NT2/D1 (cell line): ENCODE results near the gene C1orf159.
"Not testable (repeated sequence)": the region's sequence is repeated elsewhere in the genome, so short reads cannot be mapped to it uniquely, and the experiment has no call there.

ENCODE experiments used
- DNase-seq: peaks from one replicate; pipeline ENCODE4 v3.0.0-alpha.2; 2011; ENCODE audit warnings: low read depth, low spot score
- H3K27me3 ChIP-seq: 2 replicates; pipeline ENCODE4 v1.6.0; 2011; ENCODE audit warnings: mild to moderate bottlenecking; ENCODE audit not compliant: insufficient read length, insufficient read depth
- H3K36me3 ChIP-seq: 2 replicates; pipeline ENCODE4 v1.6.1; 2011; ENCODE audit warnings: mild to moderate bottlenecking, low read length, mixed read lengths; ENCODE audit not compliant: insufficient read depth, insufficient read length
- H3K4me1 ChIP-seq: 2 replicates; pipeline ENCODE4 v1.5.1; 2011; ENCODE audit not compliant: insufficient read depth, insufficient read length
- H3K4me3 ChIP-seq: 2 replicates; pipeline ENCODE4 v1.5.1; 2011; ENCODE audit warnings: low read depth; ENCODE audit not compliant: insufficient read length
- H3K9ac ChIP-seq: 2 replicates; pipeline ENCODE4 v1.6.0; 2011; ENCODE audit warnings: low read depth; ENCODE audit not compliant: insufficient read length
- H3K9me3 ChIP-seq: 2 replicates; pipeline ENCODE4 v1.5.1; 2011; ENCODE audit warnings: mild to moderate bottlenecking, low read length; ENCODE audit not compliant: insufficient read depth
- SUZ12 ChIP-seq: IDR thresholded peaks from 2 replicates; pipeline ENCODE4 v1.6.1; 2011; ENCODE audit not compliant: insufficient read length, insufficient read depth; ENCODE audit errors: extremely low read depth
- YY1 ChIP-seq: IDR thresholded peaks from 2 replicates; pipeline ENCODE4 v1.6.1; 2011; ENCODE audit not compliant: insufficient read length, insufficient read depth
- ZNF274 ChIP-seq: IDR thresholded peaks from 2 replicates; pipeline ENCODE4 v1.6.1; 2011; ENCODE audit warnings: mild to moderate bottlenecking, low read depth, low read length

C1orf159 gene

DNA sequence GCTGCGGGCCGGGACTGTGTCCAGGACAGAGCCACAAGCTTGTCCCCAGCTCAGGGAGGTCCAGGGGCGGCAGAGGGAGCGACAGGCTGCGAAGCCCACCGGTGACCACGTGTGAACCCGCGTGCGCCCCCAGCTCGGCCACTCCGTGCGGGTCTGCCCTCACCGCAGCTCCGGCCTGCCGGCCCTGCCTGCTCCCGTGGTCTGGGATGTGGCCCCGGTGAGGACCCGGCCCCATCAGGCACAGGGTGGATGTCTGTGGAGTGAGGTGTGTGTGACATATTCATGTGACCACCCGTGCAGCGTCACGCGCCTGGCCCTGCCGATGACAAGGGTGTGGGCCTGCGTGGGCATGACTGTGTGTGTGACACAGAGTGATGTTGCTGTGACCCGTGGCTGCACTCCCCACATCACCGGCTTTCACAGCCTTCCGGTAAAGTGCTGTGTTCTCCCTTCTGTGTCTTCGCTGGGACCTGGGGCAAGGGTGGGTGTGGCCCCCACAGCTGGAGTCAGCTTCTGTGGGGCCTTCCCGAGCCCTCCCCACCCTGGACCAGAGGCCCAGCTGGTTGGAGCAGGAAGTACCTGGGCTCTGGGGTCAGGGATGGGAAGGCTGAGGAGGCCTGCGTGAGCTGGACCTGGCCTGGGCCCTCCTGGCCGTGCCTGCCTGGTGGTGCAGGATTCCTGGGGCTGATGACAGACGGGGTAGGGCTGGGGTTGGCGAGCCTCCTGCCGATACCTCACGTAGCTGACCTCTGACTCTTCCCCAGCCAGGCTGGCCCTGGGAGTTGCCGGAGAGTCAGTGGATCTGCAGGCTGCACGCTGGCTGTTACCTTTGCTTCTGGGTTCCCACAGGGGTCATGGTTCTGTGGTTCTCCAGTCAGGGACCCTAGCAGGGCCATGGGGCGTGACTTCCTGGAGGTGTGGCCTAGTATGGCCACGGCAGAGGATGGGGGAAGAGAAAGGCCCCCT, 45.9 kb downstream of the C1orf159 start:
- H3K9me3 ChIP-seq, result no peaks in the 10 kb centered on the region
- H3K4me3 ChIP-seq, result peak overlapping the region; percentile 51
- peaks cover 18% of the 10 kb centered on the region for H3K4me1 ChIP-seq
- peaks cover 14% of the 10 kb centered on the region for H3K27me3 ChIP-seq
- H3K9ac ChIP-seq, result peak overlapping the region; percentile 79
- no peaks in the 10 kb centered on the region for H3K36me3 ChIP-seq
- no peak for DNase-seq
- TF ChIP-seq SUZ12 (no peak), YY1 (no peak), ZNF274 (no peak)

DNA sequence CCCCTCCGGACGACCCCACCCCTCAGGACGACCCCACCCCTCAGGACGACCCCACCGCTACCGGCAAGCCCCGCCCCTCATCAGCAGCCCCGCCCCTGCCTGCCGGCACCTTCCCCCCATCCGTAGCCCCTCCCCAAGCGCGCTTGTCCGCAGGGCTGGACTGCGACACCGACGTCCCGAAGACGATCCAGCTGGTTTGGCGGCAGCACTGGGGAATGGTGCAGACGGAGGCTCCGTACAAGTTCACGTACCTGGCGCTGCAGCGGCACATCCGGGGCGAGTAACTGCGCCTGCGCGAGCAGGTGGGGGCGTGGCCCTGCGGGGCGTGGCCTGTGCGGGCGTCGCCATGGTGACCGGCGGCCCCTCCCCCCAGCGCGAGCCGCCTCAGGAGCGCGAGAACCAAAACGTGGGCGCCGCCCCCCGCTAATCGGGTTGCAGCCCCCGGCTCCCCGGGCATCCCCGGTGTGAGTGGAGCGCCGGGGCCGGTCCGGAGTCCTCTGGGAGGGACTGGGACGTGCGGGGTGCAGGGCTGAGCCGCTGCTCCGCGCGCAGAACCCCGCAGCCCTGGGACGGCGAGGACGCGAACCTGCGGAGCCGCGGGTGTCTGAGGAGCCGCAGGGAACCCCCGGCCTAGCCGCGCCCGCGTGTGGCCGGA, 46.7 kb downstream of the C1orf159 start:
- no peaks in the 10 kb centered on the region for H3K36me3 ChIP-seq
- H3K9me3 ChIP-seq, result no peaks in the 10 kb centered on the region
- peak overlapping the region; percentile 51 for H3K4me3 ChIP-seq
- H3K9ac ChIP-seq, result peak overlapping the region; percentile 79
- TF ChIP-seq SUZ12 (no peak), ZNF274 (no peak), YY1 (no peak)
- H3K27me3 ChIP-seq, result peaks cover 7% of the 10 kb centered on the region
- H3K4me1 ChIP-seq, result peaks cover 16% of the 10 kb centered on the region
- peak; percentile 57 for DNase-seq

DNA sequence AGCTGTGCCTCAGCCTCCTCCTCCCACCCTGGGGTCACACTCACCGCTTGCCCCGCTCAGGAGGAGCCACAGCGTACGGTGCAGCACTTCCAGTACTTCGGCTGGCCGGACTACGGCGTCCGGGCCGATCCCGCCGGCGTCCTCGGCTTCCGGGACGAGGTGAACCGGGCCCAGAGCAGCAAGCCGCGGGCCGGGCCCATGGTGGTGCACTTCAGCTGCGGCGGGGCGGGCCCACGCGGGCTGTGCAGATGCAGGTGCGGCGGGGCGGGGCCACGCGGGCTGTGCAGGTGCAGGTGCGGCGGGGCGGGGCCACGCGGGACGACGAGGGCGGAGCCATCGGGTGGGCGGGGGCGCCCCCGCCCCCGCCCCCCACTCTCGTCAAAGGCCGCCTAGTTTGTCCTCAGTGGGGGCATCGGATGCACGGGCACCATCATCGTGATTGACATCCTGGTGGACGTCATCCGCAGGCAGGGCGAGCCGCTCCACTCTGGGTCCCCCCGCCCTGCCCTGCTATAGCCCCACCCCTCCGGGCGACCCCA, 47.3 kb downstream of the C1orf159 start:
- no peak for DNase-seq
- Histone ChIP-seq H3K9ac (no peak overlapping the region), H3K36me3 (no peaks in the 10 kb centered on the region), H3K4me1 (peaks cover 18% of the 10 kb centered on the region), H3K9me3 (no peaks in the 10 kb centered on the region), H3K27me3 (peaks cover 7% of the 10 kb centered on the region), H3K4me3 (peak overlapping the region; percentile 4)
- TF ChIP-seq YY1 (no peak), SUZ12 (no peak), ZNF274 (no peak)

DNA sequence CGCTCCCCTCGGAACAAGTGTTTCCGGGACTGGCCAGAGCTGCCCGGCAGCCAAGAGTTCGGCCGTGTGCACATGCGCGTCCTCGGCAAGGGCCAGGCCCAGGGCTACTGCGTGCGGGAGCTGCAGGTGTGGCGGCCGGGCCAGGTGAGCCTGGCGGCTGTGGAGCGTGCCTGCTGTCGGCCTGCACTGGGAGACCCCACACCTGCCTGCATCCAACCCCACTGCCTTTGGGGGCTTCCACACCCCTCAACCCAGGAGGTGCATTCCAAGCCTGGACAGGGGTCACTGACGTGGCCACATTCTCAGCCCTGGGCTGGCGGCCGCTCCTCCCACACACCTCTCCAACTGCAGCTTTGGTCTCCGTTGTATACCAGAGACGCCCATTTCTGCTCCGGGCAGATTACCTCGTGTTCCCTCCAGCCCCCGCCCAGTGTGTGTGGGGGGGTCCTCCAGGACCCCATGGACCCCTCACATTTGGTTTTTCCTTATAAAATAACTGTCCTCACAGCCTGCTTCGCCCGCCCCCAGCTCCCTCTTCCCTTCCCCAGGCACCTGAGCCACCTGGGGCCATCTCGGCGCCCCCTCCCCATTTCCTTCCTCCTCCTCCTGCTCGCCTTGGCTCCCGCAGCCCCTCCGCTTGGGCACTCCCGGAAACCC, 47.9 kb downstream of the C1orf159 start:
- peaks cover 24% of the 10 kb centered on the region for H3K4me1 ChIP-seq
- no peak for DNase-seq
- TF ChIP-seq ZNF274 (no peak), SUZ12 (no peak), YY1 (no peak)
- H3K9ac ChIP-seq, result no peak overlapping the region
- no peaks in the 10 kb centered on the region for H3K36me3 ChIP-seq
- H3K9me3 ChIP-seq, result no peaks in the 10 kb centered on the region
- peaks cover 9% of the 10 kb centered on the region for H3K27me3 ChIP-seq
- peak overlapping the region; percentile 4 for H3K4me3 ChIP-seq

DNA sequence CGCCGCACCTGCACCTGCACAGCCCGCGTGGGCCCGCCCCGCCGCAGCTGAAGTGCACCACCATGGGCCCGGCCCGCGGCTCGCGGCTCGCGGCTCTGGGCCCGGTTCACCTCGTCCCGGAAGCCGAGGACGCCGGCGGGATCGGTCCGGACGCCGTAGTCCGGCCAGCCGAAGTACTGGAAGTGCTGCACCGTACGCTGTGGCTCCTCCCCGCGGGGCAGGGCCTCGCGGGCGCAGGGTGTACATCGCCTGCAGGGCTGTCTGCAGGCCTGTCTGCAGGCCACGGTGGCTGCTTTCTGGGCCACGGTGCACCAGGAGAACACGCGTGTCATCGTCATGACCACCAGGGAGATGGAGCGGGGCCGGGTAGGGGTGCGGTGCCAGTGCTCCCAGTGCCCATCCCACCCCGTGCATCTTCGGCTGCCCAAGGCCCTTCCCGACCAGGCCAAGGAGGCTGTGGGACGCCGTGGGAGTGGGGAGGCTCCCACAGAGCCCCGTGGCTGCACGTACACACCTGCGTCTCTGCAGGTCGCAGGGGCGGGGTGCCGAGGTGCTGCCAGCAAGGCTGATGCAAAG, 48.5 kb downstream of the C1orf159 start:
- no peak for TF ChIP-seq ZNF274
- no peak overlapping the region for H3K4me3 ChIP-seq
- no peak overlapping the region for H3K9ac ChIP-seq
- no peaks in the 10 kb centered on the region for H3K36me3 ChIP-seq
- peaks cover 14% of the 10 kb centered on the region for H3K27me3 ChIP-seq
- DNase-seq, result no peak
- peaks cover 27% of the 10 kb centered on the region for H3K4me1 ChIP-seq
- H3K9me3 ChIP-seq, result no peaks in the 10 kb centered on the region

DNA sequence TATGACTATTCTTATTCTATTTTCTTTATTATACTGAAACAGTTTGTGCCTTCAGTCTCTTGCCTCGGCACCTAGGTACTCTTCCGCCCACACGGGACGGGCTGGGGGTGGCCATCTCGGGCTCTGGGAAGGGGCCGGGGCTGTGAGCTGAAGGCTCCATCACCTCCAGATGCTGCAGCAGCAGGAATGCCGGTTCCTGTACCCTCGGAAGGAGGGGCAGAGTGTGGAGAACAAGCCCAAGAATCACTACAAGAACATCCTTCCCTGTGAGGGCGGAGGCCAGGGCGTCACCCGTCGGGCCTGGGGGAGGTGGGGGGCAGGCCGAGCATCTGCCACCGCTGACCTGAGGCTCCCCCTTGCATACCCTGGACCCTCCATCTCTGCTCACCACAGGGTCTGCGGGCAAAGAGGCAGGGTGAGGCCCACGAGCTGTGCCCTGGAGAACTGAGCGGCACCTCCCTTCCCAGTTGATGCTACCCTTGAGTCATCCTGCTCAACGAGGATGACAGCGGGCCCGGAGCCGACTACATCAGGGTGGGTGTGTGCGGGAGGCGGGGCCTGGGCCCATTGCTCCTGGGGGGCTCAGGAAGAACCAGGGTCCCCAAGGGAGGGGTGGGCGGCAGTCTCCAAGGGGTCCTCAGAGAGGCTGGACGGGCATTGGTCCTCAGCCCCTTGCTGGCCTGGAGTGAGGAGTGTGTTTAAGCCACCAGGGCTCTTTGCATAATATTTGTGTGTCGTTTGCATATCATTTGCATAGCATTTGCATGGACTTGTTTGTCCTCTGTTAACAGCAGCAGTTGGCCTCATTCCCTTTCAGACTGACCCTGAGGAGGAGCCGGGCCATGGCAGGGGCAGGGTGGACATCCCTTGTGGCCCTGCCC, 49.2 kb downstream of the C1orf159 start:
- Histone ChIP-seq H3K27me3 (peaks cover 17% of the 10 kb centered on the region), H3K9ac (no peak overlapping the region), H3K9me3 (no peaks in the 10 kb centered on the region), H3K4me1 (peaks cover 30% of the 10 kb centered on the region), H3K36me3 (no peaks in the 10 kb centered on the region), H3K4me3 (no peak overlapping the region)
- DNase-seq, result no peak
- TF ChIP-seq YY1, result no peak
- TF ChIP-seq SUZ12, result no peak
- no peak for TF ChIP-seq ZNF274

DNA sequence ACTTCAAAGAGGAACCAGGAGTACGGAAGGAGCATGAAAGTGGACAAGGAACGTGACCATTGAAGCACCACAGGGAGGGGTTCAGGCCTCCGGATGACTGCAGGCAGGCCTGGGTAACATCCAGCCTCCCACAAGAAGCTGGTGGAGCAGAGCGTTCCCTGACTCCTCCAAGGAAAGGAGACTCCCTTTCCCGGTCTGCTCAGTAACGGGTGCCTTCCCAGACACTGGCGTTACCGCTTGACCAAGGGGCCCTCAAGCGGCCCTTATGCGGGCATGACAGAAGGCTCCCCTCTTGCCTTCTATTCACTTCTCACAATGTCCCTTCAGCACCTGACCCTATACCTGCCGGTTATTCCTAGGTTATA, 50.0 kb downstream of the C1orf159 start:
- H3K9me3 ChIP-seq, H3K4me3 ChIP-seq, H3K9ac ChIP-seq, H3K36me3 ChIP-seq, DNase-seq: not testable (repeated sequence)
- Histone ChIP-seq H3K4me1 (peaks cover 31% of the 10 kb centered on the region), H3K27me3 (peaks cover 17% of the 10 kb centered on the region)
